WI38 (cell line): Measurements from ENCODE around the gene TMSB15B.
"Not testable (repeated sequence)": the region's sequence is repeated elsewhere in the genome, so short reads cannot be mapped to it uniquely, and the experiment has no call there.

Experiments used
- H3K4me3 ChIP-seq: 2 replicates; pipeline ENCODE4 v1.5.1; 2011; ENCODE audit warnings: low read depth, mild to moderate bottlenecking, control low read depth, low read length
- TF ChIP-seq, protein P1 (sequence below): IDR thresholded peaks from 2 replicates; pipeline ENCODE4 v1.5.1; 2012; ENCODE audit warnings: low read depth, mild to moderate bottlenecking, control low read depth, low read length

TMSB15B gene

DNA sequence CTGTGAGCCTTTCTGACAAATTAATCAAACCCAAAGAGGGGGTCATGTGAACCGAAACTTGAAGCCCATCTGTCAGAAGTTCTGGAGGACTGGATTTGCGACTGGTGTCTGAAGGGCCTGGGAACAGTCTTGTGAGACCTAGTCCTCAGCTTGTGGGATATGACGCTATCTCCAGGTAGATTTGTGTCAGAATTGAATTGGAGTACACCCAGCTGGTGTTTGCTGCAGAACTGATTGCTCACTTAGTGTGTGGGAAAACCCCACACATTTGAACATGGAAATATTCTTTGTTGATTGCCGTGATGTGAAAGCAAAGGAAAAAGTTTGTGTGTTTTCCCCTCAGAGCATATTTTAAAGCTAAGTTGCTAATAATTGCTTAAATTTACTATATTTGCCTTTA lies 30.3 kb upstream of the TMSB15B start:
- no peak overlapping the region for H3K4me3 ChIP-seq
- TF ChIP-seq, protein P1, sequence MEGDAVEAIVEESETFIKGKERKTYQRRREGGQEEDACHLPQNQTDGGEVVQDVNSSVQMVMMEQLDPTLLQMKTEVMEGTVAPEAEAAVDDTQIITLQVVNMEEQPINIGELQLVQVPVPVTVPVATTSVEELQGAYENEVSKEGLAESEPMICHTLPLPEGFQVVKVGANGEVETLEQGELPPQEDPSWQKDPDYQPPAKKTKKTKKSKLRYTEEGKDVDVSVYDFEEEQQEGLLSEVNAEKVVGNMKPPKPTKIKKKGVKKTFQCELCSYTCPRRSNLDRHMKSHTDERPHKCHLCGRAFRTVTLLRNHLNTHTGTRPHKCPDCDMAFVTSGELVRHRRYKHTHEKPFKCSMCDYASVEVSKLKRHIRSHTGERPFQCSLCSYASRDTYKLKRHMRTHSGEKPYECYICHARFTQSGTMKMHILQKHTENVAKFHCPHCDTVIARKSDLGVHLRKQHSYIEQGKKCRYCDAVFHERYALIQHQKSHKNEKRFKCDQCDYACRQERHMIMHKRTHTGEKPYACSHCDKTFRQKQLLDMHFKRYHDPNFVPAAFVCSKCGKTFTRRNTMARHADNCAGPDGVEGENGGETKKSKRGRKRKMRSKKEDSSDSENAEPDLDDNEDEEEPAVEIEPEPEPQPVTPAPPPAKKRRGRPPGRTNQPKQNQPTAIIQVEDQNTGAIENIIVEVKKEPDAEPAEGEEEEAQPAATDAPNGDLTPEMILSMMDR: no peak

DNA sequence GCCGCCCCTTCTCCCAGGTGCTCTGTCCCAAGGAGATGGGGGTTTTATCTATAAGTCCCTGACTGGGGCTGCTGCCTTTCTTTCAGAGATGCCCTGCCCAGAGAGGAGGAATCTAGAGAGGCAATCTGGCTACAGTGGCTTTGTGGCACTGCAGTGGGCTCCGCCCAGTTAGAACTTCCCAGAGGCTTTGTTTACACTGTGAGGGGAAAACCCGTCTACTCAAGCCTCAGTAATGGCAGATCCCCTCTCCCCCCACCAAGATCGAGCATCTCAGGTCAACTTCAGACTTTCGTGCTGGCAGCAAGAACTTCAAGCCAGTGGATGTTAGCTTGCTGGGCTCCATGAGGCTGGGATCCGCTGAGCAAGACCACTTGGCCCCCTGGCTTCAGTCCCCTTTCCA lies 22.2 kb upstream of the TMSB15B start:
- not testable (repeated sequence) for H3K4me3 ChIP-seq

DNA sequence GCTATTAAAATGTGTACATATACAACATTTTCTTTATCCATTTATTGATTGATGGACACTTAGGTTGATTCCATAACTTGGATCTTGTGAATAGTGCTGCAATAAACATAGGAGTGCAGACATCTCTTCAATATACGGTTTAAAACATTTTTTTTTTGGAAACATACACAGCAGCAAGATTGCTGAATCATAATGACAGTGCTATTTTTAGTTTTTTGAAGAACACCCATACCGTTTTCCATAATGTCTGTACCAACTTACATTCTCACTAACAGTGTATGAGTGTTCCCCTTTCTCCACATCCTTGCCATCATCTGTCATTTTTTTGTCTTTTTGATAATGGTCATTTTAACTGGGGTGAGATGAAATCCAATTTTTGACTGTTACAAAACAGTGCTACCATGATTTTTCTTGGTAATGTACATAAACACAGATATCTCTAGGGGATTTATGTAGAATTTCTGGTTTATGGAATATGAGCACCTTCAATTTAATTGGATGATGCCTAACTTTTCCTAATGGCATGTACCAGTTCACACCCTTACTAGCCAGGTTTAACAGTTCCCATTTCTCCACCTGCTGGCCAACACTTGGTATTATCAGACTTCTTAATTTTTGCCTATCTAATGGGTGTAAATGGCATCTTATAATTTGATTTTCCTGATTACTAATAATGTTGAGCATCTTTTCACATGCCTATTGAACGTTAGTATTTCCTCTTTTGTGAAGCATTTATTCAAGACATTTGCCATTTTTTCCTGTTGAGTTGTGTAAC lies 21.0 kb upstream of the TMSB15B start:
- TF ChIP-seq, protein P1: peak; percentile 20; the same call in 1 of the 2 replicates
- H3K4me3 ChIP-seq: no peak overlapping the region

DNA sequence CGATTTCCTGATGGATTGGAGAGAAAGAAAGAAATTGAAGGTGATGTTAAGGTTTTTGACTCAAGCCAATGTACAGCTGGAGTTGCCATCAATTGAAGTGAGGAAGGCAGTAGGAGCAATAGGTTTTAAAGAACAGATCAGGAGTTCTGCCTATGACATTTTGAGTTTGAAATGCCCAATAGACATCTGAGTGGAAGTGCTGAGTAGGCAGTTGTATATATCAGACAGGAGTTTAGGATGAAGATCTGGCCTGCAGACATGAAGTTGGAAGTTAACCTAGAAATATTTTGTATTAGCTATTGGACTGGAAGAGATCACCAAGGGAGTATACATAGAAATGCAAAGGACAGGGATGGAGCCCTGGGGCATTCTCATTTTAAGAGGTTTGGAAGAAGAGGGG lies 12.9 kb upstream of the TMSB15B start:
- no peak overlapping the region for H3K4me3 ChIP-seq
- TF ChIP-seq, protein P1: no peak

DNA sequence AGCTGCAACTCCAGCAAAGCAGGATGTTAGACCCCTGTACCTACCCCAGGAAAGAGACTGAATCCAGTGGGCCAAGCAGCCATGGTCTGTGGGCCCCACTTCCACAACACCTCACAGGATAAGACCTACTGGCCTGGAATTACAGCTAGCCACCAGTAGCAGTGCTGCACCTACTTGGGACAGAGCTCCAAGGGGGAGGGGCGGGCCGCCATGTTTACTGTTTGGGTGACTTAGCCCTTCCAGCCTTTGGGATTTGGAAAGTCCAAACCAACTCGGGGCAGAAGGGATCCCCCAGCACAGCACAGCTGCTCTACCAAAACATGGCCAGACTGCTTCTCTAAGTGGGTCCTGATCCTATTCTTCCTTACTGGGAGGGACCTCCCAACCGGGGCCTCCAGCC lies 9.1 kb upstream of the TMSB15B start:
- H3K4me3 ChIP-seq: no peak overlapping the region
- TF ChIP-seq, protein P1: no peak

DNA sequence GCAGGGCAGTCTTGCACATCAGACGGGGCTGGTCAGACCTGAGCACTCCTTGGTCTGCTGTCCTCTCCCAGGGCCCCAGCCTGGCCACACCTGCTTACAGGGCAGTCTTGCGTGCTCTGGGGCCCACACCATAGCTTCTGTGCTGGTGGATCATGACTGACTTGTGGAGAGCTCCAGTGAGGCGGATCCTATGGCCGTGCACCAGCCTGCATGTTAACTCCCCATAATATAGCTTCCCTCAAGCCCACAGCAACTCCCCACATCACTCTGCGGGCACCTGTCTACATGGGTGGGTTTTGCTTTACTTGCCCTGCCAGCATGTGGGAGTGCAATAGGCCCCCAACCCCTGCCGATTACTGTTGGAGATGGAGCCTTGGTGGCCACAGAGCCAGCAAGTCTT lies 8.2 kb upstream of the TMSB15B start:
- TF ChIP-seq, protein P1: no peak
- no peak overlapping the region for H3K4me3 ChIP-seq

DNA sequence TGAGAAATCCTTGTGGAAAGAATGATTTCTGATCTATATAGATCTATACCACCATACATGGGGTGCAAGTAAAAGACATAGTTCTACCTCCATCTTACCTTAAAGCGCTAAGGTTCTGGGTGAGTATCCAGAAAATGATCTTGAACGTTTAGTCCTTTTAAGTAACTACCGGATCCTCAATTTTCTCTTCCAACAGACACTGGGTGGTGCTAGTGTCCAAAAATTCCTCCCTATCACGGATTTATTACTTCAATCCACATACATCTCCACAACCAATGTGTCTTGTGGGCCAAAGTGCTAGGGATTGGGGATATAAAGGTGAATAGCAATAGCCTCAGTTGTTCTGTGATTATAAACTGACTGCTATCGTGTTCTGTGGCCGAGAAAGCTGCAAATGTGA lies 1.8 kb upstream of the TMSB15B start:
- not testable (repeated sequence) for H3K4me3 ChIP-seq

DNA sequence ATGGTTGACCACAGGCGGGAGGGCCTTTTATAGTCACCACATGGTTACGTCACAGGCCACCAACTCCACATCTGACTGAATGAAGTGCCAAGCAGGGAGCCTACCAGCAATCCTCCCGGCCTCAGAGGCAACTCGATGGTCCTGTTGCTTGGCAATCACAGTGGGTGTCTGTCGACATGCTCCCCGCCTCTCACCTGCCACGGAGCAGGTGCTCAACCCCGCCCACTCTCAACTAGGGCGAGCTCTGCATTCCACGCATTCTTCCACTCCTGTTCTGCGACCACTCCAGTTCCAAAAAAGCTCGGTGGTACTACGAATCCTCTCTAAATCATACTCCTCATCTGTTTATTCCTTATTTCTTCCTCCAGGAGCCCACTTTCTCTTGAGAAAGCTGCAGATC lies 21.1 kb downstream of the TMSB15B start:
- not testable (repeated sequence) for H3K4me3 ChIP-seq

DNA sequence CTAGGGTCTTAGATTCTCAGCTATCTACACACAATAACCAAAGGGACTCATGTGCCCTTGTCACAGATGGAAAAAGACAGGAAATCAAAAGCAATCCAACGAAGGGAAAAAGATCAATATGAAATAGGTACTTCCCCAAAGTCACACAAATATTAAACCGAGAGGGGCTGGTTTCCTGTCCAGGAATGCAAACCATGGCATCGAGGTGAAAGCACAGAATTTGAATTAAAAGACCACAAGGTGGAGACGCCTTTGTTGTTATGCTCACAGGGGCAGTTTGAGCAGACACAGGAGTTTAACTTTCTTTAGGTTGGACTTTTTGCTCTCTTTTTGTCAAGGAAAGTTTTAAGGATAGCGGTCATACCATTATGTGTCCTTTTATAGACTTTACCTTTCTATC lies 36.8 kb downstream of the TMSB15B start:
- H3K4me3 ChIP-seq: no peak overlapping the region
- TF ChIP-seq, protein P1: no peak
